Osteocyte (in vitro differentiated cells): ENCODE measurements around the gene SSC4D. TPM values are rescaled to one million over a fixed set of nuclear protein-coding genes. Genes with fewer than 3 reads are reported as not detected.
A peak's percentile ranks its signal among the peaks of the same experiment; 100 is the strongest.

Experiments
- DNase-seq: peaks from one replicate; pipeline ENCODE4 v3.0.0; 2021; ENCODE audit warnings: mixed read lengths; ENCODE audit not compliant: unreplicated experiment; ENCODE audit errors: extremely low spot score
- H3K27ac Mint-ChIP-seq: one replicate; pipeline ENCODE4 v1.8.0; 2021; ENCODE audit warnings: mild to moderate bottlenecking, mixed read lengths; ENCODE audit not compliant: unreplicated experiment
- H3K27me3 Mint-ChIP-seq: one replicate; pipeline ENCODE4 v1.8.0; 2021; ENCODE audit warnings: mixed read lengths; ENCODE audit not compliant: unreplicated experiment
- H3K36me3 Mint-ChIP-seq: one replicate; pipeline ENCODE4 v1.8.0; 2021; ENCODE audit warnings: mixed read lengths; ENCODE audit not compliant: unreplicated experiment
- H3K4me1 Mint-ChIP-seq: one replicate; pipeline ENCODE4 v1.8.0; 2021; ENCODE audit warnings: mixed read lengths; ENCODE audit not compliant: unreplicated experiment
- H3K4me3 Mint-ChIP-seq: one replicate; pipeline ENCODE4 v1.8.0; 2021; ENCODE audit warnings: mild to moderate bottlenecking, moderate library complexity, mixed read lengths; ENCODE audit not compliant: unreplicated experiment
- H3K9me3 Mint-ChIP-seq: one replicate; pipeline ENCODE4 v1.8.0; 2021; ENCODE audit warnings: mixed read lengths; ENCODE audit not compliant: unreplicated experiment
- total RNA-seq: library from RNA; stranded (reverse); gene quantifications from 2 replicates; pipeline ENCODE4 v1.2.1, GENCODE V29; 2021
- TF ChIP-seq, protein P1 (sequence below): fragments of 200-600 bp; sonication (generic); IDR thresholded peaks from 2 replicates; pipeline ENCODE4 v1.5.0; 2021; ENCODE audit warnings: antibody characterized with exemption, mild to moderate bottlenecking, moderate library complexity

SSC4D gene
- total RNA-seq, 1 donor from 2014 or later = 0.89 TPM

DNA sequence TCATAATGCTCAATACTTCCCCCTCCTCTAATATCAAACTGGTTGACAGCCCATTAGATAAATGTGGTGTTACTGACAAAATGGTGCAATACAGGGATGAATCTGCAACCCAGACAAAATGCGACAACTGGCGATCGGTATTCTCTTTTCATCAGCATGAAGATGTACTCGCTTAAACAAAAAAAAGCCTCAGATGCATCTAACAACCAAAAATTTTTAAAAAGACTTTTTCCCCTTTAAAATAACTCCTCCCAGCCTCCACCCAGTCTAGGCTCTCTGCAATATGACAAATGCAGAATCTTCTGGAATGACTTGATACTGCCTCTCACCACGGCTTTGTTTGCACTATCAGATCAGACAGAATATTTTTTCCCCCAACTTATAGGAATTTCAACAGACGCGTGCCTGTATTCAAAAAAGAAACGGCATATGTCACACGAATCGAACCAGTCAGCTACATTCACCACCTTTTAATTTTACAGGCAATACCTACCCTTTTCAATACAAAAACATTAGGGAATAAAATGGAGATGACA lies 52.0 kb downstream of the SSC4D start:
- no peak for DNase-seq
- Mint-ChIP-seq H3K27me3 (no peaks in the 10 kb centered on the region), H3K4me3 (peak overlapping the region; percentile 88), H3K27ac (peak overlapping the region; percentile 90), H3K36me3 (peaks cover 25% of the 10 kb centered on the region), H3K4me1 (peaks cover 48% of the 10 kb centered on the region), H3K9me3 (peaks cover 4% of the 10 kb centered on the region)
- TF ChIP-seq, protein P1, sequence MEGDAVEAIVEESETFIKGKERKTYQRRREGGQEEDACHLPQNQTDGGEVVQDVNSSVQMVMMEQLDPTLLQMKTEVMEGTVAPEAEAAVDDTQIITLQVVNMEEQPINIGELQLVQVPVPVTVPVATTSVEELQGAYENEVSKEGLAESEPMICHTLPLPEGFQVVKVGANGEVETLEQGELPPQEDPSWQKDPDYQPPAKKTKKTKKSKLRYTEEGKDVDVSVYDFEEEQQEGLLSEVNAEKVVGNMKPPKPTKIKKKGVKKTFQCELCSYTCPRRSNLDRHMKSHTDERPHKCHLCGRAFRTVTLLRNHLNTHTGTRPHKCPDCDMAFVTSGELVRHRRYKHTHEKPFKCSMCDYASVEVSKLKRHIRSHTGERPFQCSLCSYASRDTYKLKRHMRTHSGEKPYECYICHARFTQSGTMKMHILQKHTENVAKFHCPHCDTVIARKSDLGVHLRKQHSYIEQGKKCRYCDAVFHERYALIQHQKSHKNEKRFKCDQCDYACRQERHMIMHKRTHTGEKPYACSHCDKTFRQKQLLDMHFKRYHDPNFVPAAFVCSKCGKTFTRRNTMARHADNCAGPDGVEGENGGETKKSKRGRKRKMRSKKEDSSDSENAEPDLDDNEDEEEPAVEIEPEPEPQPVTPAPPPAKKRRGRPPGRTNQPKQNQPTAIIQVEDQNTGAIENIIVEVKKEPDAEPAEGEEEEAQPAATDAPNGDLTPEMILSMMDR = no peak

DNA sequence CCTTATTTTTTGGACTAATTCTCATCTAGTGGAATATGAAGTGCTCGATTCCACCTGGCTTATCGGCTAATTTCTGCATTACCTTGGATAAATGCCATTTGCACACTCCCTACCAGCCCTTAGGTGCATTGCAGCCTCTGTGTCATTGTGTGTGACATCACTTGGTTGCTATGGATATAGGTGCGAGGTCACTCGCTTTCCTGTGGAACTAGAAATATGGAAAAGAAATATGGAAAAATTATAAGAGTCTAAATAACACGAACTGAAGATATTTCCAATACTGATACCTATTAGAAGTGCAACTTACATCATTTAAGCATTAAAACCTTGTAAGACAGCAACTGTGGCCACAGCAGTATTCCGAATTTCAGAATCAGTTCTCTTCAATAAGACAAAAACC lies 52.7 kb downstream of the SSC4D start:
- no peaks in the 10 kb centered on the region for H3K27me3 Mint-ChIP-seq
- peaks cover 4% of the 10 kb centered on the region for H3K9me3 Mint-ChIP-seq
- peaks cover 27% of the 10 kb centered on the region for H3K36me3 Mint-ChIP-seq
- DNase-seq = no peak
- TF ChIP-seq, protein P1 = no peak
- peak overlapping the region; percentile 90 for H3K27ac Mint-ChIP-seq
- peaks cover 55% of the 10 kb centered on the region for H3K4me1 Mint-ChIP-seq
- H3K4me3 Mint-ChIP-seq = peak overlapping the region; percentile 88

DNA sequence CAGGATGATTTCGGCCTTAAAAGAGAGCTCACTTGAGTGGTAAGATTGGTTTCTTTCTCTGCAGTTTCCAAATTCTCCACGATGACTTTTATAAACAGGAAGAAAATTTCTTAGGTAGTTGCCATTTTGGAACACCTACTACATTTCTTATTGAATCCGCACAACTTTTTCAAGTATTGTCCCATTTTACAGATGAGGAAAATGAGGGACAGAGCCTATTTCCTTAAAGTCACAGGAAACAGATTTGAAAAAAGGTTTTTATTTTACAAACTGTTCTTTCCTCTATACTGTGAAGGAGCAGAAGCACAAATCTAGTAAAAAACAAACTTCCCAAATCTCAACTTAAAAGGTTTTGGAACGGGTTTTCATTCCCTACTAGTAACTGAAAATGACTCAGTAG lies 53.4 kb downstream of the SSC4D start:
- H3K36me3 Mint-ChIP-seq = peaks cover 33% of the 10 kb centered on the region
- DNase-seq = no peak
- H3K9me3 Mint-ChIP-seq = peaks cover 4% of the 10 kb centered on the region
- peak overlapping the region; percentile 12 for H3K4me3 Mint-ChIP-seq
- H3K27me3 Mint-ChIP-seq = no peaks in the 10 kb centered on the region
- no peak overlapping the region for H3K27ac Mint-ChIP-seq
- H3K4me1 Mint-ChIP-seq = peaks cover 59% of the 10 kb centered on the region
- TF ChIP-seq, protein P1 = no peak

DNA sequence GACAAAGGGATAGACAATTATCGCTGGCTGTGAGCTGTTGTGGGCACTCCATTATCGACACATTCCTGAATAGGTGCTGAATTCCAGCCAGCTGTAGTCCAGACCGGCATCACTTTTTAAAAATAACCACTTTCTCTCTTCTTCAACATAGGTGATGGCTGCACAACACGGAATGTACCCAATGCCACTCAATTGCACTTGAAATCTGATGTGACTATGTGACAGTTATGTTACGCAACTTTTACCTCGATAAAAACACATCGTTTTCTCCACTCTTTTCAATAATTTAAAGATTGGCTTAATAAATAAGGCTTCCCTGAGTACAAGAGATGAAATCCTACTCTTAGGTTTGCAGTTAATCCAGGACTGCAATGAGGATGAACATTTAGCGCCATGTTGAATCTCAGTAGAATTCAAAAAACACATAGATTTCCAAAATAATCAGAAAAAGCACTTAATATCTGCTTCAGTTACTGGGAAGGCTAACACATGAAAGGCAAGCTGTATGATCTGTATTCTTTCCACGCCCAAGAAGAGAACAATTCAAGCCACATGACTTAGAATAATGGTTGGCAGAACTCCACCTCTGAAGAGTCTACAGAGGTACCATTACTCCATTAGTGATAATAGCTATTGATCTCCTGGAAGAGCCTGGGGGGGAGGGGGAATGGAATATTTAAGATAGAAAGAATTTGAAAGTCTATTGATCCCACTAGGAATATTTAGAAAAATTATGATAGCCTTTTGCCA lies 54.3 kb downstream of the SSC4D start:
- TF ChIP-seq, protein P1 = no peak
- no peak overlapping the region for H3K4me3 Mint-ChIP-seq
- peaks cover 58% of the 10 kb centered on the region for H3K4me1 Mint-ChIP-seq
- no peak for DNase-seq
- peaks cover 37% of the 10 kb centered on the region for H3K36me3 Mint-ChIP-seq
- no peak overlapping the region for H3K27ac Mint-ChIP-seq
- peaks cover 4% of the 10 kb centered on the region for H3K9me3 Mint-ChIP-seq
- H3K27me3 Mint-ChIP-seq = no peaks in the 10 kb centered on the region

- Mint-ChIP-seq H3K27me3 (no peaks in the 10 kb centered on the region), H3K36me3 (peaks cover 43% of the 10 kb centered on the region)
These were observed 55.0 kb downstream of the SSC4D start for GRCh38 chr7:76354516-76354915.

More at GRCh38 chr7:76354516-76354915, 55.0 kb downstream of the SSC4D start:
- Mint-ChIP-seq H3K4me1 (peaks cover 53% of the 10 kb centered on the region), H3K4me3 (no peak overlapping the region), H3K27ac (peak overlapping the region; percentile 62), H3K9me3 (peaks cover 4% of the 10 kb centered on the region)
- TF ChIP-seq, protein P1 = no peak
- DNase-seq = no peak
